Fibroblast of upper back skin (primary cell): ENCODE measurements around the gene ZNF611.
A peak's percentile ranks its signal among the peaks of the same experiment; 100 is the strongest.
"Not testable (repeated sequence)": the region's sequence is repeated elsewhere in the genome, so short reads cannot be mapped to it uniquely, and the experiment has no call there.

Source experiments
- DNase-seq: peaks from one replicate; pipeline ENCODE4 v3.0.0-alpha.2; 2013

ZNF611 gene

DNA sequence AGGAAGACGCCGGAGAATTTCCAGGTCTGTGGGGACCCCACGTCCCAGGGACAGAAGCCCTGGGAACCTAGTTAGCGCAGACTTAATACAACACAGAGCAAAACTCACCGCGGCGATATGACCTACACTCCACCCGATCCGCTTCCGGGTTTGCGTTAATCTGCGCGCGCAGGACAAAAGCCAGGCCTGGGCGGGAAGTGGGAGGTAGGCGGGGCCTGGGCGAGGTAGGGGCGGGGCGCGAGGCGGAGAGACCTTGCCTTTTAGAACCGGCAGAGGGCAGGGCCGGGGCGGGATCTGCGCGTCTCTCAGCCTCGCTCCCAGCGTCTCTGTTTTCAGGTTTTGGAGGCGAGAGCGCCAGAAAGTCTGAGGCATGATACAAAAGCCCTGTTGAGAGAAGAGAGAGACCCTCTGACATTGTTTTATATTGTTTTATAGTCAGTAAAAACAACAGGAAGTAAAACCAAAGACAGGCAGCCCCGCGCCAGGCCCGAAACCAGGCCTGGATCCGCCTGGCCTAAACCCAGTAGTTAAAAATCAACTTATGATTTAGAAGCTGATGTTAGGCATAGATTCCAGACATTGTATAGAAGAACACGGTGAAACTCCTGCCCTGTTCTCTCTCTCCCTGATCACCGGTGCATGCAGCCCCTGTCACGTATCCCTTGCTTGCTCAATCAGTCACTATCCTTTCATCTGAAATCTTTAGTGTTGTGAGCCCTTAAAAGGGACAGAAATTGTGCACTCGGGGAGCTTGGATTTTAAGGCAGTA is at the start of gene ZNF611:
Gene ZNF611 (minus strand): TSS at position 152 of the 769 bp plus-strand sequence. CDS start 19,150 bp downstream, outside the sequence.
- DNase-seq, result peak; percentile 93

GRCh38 chr19:52782864-52783263 is 48.0 kb upstream of the ZNF611 start:
- DNase-seq, result not testable (repeated sequence)

GRCh38 chr19:52778811-52779210 is 44.0 kb upstream of the ZNF611 start:
- DNase-seq, result no peak

DNA sequence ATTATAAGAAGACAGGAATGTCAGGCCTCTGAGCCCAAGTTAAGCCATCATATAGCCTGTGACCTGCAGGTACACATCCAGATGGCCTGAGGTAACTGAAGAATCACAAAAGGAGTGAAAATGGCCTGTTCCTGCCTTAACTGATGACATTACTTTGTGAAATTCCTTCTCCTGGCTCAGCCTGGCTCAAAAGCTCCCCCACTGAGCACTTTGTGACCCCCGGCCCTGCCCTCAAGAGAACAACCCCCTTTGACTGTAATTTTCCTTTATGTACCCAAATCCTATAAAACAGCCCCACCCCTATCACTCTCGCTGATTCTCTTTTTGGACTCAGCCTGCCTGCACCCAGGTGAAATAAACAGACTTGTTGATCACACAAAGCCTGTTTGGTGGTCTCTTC is 21.6 kb upstream of the ZNF611 start:
- not testable (repeated sequence) for DNase-seq

DNA sequence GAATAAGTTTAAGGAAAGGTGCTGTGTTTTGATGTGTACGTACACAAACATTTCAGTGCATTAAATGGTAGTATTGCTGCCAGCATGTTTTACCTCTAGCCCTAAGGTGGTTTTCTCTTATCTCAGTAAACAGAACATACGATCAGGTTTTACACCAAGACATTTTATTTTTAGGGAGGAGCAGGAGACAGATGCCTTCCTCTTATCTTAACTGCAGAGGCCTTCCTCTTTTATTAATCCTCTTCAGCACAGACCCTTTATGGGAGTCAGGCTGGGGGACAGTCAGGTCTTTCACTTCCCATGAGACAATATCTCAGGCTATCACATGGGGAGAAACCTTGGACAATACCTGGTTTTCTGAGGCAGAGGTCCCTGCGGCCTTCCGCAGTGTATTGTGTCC is 14.9 kb upstream of the ZNF611 start:
- DNase-seq, result no peak

GRCh38 chr19:52748336-52748950 is 13.6 kb upstream of the ZNF611 start:
- peak; percentile 19 for DNase-seq

DNA sequence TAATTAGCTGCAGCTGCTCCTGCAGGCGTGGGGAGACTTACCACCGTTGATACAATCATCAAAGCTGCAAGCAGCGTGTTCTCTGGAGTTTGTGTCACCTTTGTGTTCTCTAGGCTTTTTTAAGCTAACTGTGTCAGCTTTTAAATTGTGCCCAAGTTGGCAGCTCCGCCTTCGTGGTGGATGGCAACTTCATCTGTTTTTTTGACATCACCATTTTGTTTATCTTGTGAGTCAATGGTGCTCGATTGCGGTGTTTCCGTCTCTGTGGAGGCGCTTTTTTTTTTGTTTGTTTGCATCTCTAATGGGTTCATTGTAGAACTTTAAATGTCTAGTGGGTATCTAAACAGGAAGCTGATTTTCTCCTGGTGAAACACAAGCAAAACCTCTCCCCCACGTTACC is 11.1 kb upstream of the ZNF611 start:
- not testable (repeated sequence) for DNase-seq

- no peak for DNase-seq
Measured at GRCh38 chr19:52743091-52743490, 8.2 kb upstream of the ZNF611 start.

DNA sequence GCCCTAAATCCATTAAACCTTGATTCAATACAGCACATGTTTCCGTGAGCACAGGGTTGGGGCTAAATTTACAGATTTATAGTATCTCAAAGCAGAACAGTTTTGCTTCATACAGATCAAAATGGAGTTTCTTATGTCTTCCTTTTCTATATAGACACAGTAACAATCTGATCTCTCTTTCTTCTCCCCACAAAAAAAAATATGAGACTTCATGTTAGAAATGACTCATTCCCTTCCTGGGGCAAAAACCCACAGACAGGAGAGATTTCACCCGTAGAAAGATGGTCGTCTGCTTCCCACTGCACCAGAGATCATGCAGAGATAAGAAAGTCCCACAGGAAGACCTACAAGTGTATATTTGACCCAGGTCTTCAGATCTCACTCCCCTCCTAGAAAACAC is 7.7 kb upstream of the ZNF611 start:
- DNase-seq, result no peak

DNA sequence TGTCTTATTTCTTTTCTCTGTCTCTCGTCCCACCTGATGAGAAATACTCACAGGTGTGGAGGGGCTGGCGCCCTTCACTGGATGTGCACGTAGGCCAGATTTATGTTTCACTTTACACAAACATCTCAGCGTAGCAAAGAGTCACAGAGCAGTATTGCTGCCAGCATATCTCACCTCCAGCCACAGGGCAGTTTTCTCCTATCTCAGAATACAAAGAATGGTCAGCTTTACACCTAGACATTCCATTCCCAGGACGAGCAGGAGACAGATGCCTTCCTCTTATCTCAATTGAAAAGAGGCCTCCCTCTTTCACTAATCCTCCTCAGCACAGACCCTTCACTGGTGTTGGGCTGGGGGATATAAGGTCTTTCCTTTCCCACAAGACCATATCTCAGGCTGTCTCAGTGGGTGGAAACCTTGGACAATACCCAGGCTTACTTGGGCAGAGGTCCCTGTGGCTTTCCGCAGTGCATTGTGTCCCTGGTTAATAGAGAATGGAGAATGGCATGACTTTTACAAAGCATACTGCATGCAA is 7.2 kb upstream of the ZNF611 start:
- DNase-seq, result no peak

DNA sequence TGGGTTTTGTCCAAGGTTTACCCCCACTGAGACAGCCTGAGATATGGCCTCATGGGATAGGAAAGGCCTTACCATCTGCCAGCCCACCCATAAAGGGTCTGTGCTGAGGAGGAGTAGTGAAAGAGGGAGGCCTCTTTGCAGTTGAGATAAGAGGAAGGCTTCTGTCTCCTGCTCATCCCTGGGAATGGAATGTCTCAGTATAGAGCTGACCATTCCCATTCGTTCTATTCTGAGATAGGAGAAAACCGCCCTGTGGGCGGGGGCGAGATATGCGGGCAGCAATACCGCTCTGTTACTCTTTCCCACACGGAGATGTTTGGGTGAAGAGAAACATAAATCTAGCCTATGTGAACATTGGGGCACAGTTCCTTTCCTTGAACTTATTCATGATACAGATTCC is 6.5 kb upstream of the ZNF611 start:
- not testable (repeated sequence) for DNase-seq

- no peak for DNase-seq
Measured at GRCh38 chr19:52739576-52739975, 4.7 kb upstream of the ZNF611 start.

DNA sequence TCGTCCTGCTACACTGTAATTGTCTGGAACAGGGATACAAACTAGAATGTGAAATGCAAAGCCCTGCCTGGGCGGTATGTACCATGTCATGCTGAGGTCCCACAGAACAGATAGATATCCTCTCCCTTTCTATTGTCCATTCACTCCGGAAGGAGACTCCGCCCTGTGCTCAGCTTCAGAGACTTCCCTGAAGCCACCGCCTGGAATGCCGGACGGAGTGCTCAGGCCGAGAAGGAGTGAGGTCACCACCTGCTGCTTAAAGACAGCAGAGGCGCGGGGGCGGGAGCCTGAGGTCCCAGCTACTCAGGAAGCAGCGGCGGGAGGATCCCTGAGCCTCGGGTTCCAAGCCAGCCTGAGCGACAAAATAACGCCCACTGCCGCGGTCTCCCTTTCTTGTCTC is 890 bp upstream of the ZNF611 start:
- peak; percentile 2 for DNase-seq

DNA sequence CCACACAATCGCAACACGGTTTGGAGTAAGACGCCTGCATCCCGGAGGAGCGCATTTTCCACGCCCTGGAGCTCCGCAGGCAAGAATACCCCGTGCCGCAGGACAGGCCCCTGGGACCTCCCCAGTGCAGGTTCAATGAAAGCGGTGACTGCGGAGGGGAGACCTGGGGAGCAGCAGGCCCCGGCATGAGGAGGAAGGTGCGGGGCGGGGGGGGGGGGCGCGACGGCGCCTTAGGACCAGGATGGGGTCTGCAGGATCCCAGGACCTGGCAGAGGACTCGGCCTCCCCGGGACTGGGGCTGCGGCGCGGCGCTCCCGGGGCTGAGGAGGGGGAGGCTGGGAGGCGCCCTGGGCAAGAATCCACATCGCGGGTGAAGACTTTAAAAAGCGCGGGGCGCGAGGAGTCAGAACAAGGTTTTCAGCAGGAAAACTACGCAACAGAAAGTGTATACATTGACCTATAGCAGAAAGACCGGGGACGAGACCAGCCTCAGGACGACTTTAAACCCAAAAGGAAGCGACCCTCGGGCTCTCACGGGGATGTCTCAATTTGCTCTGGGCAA is 432 bp downstream of the ZNF611 start:
- no peak for DNase-seq

DNA sequence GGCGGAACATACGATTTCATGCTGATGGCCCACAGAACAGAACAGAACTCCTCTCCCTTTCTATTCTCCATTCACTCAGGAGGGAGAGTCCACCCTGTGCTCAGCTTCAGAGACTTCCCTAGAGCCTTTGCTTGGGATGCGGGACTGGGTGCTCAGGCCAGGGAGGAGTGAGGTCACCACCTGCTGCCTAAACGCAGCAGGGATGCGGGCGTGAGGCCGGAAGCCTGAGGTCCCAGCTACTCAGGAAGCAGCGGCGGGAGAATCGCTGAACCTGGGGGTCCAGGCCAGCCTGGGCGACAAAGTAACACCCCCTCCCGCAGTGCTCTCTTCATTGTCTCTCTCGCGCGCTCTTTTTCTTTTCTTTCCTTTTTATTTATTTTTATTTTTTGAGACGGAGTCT is 8.8 kb downstream of the ZNF611 start:
- not testable (repeated sequence) for DNase-seq

- DNase-seq, result no peak
Measured at GRCh38 chr19:52725528-52725961, 9.3 kb downstream of the ZNF611 start.

DNA sequence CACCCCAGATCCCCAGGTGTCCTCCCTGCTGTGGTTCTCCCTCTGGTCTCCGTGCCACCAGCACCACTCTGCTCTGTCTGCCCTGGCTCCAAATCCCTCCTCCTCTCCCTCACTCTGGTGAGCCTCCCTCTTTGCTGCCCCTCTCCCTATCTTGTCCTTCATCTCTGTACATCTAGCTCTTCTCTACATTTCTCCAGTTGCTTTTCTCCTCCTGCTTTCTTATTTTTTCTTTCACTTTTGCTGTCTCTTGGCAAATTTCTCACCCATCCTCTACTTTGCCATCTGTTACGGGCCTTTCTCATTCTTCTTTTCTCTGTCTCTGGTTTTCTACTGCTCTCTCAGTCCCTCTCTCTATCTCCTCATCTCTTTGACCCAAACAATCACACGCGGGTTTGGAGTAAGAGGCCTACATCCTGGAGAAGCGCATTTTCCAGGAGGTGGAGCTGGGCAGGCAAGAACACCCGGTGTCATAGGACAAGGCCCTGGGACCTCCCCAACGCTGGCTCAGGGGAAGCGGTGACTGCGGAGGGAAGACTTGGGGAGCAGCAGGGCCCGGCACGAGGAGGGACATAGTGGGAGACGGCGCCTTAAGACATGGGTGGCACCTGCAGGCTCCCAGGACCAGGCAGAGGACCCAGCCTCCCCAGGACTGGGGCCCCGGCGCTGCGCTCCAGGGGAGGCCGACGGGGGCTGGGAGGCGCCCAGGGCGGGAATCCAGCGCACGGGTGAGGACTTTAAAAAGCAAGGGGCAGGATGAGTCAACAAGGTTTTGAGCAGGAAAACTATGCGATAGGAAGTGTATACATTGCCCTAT is 9.9 kb downstream of the ZNF611 start:
- no peak for DNase-seq

DNA sequence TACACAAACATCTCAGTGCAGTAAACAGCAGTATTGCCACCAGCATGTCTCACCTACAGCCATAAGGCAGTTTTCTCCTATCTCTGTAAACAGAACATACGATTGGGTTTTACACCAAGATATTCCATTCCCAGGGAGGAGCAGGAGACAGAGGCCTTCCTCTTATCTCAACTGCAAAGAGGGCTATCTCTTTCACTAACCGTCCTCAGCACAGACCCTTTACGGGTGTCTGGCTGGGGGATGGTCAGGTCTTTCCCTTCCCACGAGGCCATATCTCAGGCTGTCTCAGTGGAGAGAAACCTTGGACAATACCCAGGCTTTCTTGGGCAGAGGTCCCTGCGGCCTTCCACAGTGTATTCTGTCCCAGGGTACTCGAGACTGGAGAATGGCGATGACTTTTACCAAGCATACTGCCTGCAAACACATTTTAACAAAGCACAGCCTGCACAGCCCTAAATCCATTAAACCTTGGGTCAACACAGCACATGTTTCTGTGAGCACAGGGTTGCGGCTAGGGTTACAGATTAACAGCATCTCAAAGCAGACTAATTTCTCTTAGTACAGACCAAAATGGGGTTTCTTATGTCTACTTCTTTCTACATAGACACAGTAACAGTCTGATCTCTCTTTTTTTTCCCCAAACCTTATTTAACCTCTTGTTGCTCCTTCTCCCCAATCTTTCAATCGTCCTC is 10.8 kb downstream of the ZNF611 start:
- DNase-seq, result not testable (repeated sequence)

- peak; percentile 70 for DNase-seq
Measured at GRCh38 chr19:52722062-52723003, 12.5 kb downstream of the ZNF611 start.

GRCh38 chr19:52720541-52720940 is 14.3 kb downstream of the ZNF611 start:
- DNase-seq, result not testable (repeated sequence)

GRCh38 chr19:52716522-52716921 is 18.3 kb downstream of the ZNF611 start:
- no peak for DNase-seq
